PC-9 (cell line): ENCODE results near the gene CPXM2. TPM values are rescaled to one million over a fixed set of nuclear protein-coding genes. Genes with fewer than 3 reads are reported as not detected.

Source experiments
- BruUV-seq: library from RNA; stranded (reverse); fragments of 400-500 nt; replicated peaks from 2 replicates; lab custom pipeline; 2021; lab: Mats Ljungman, UMichigan
- CTCF ChIA-PET: fragments of 300-600 bp; sonication (Branson Sonifier 250); formaldehyde crosslinking; loops from one replicate; lab custom pipeline; 2022; ENCODE audit warnings: antibody characterized with exemption; lab: Charles Lee
- POLR2A ChIA-PET: fragments of 300-600 bp; sonication (Branson Sonifier 250); formaldehyde crosslinking; loops from one replicate; lab custom pipeline; 2022; ENCODE audit warnings: antibody characterized with exemption; ENCODE audit not compliant: unreplicated experiment; lab: Charles Lee
- DNase-seq, 2 experiments: peaks; one replicate each; pipeline versions ENCODE4 v3.0.0 to v3.0.0-alpha.2; 2015 to 2022; ENCODE audit warnings: mixed read lengths in 1 of 2
- H2AFZ ChIP-seq: fragments of 200-600 bp; sonication (generic); 2 replicates; pipeline ENCODE4 v1.8.1; 2017; ENCODE audit warnings: antibody characterized with exemption
- H3F3A ChIP-seq: fragments of 200-600 bp; sonication (generic); 2 replicates; pipeline ENCODE4 v1.8.1; 2017; ENCODE audit warnings: antibody characterized with exemption, mild to moderate bottlenecking, low read depth; ENCODE audit not compliant: insufficient read depth
- H3K27ac ChIP-seq: fragments of 200-600 bp; sonication (generic); 2 replicates; pipeline ENCODE4 v1.6.1; 2016; ENCODE audit warnings: mixed run types
- H3K27me3 ChIP-seq: fragments of 200-600 bp; sonication (generic); 2 replicates; pipeline ENCODE4 v1.6.1; 2016; ENCODE audit warnings: low read depth, mixed run types; ENCODE audit not compliant: insufficient read depth
- H3K36me3 ChIP-seq: fragments of 200-600 bp; sonication (generic); 2 replicates; pipeline ENCODE4 v1.6.1; 2016; ENCODE audit warnings: low read depth, mixed run types
- H3K4me1 ChIP-seq: fragments of 200-600 bp; sonication (generic); replicated peaks from 2 replicates; pipeline ENCODE4 v1.6.1; 2016; ENCODE audit warnings: mixed run types; ENCODE audit not compliant: insufficient read depth
- H3K4me2 ChIP-seq: fragments of 200-600 bp; sonication (generic); 2 replicates; pipeline ENCODE4 v1.6.1; 2017; ENCODE audit warnings: mixed run types
- H3K4me3 ChIP-seq: fragments of 200-600 bp; sonication (generic); 2 replicates; pipeline ENCODE4 v1.6.1; 2016; ENCODE audit warnings: mixed run types
- H3K79me2 ChIP-seq: fragments of 200-600 bp; sonication (generic); 2 replicates; pipeline ENCODE4 v1.6.1; 2017; ENCODE audit warnings: low read depth, mixed run types
- H3K9me2 ChIP-seq: fragments of 200-600 bp; sonication (generic); 2 replicates; pipeline ENCODE4 v1.8.1; 2017; ENCODE audit warnings: mild to moderate bottlenecking; ENCODE audit not compliant: insufficient read depth
- H3K9me3 ChIP-seq: fragments of 200-600 bp; sonication (generic); 2 replicates; pipeline ENCODE4 v1.8.1; 2016; ENCODE audit warnings: low read depth; ENCODE audit not compliant: insufficient read depth
- H4K20me1 ChIP-seq: fragments of 200-600 bp; sonication (generic); 2 replicates; pipeline ENCODE4 v1.8.1; 2017; ENCODE audit not compliant: insufficient read depth
- CTCF ChIP-seq: fragments of 200-600 bp; sonication (generic); conservative IDR thresholded peaks from 2 replicates; pipeline ENCODE4 v1.6.1; 2017; ENCODE audit warnings: mixed run types, antibody characterized with exemption, mild to moderate bottlenecking, moderate library complexity
- EZH2 ChIP-seq: fragments of 200-600 bp; sonication (generic); IDR thresholded peaks from 2 replicates; pipeline ENCODE4 v1.8.0; 2017; ENCODE audit warnings: antibody characterized with exemption, low read depth
- intact Hi-C: fragments of 100-400 bp; cut with micrococcal nuclease; formaldehyde crosslinking; loops from one replicate; pipeline ENCODE4 v1.10.0; 2022; ENCODE audit not compliant: unreplicated experiment
- total RNA-seq: library from RNA; stranded (reverse); gene quantifications from 2 replicates; pipeline ENCODE4 v1.2.3, GENCODE V29; 2021

CPXM2 gene
- total RNA-seq, 1 experiment from 2014 or later = not detected

GRCh38 chr10:123854498-123854897 lies 37.1 kb downstream of the CPXM2 start:
- Histone ChIP-seq H3F3A (no peaks in the 10 kb centered on the region), H3K9me2 (no peaks in the 10 kb centered on the region), H3K27me3 (peaks cover 57% of the 10 kb centered on the region), H3K36me3 (no peaks in the 10 kb centered on the region), H3K4me3 (no peak overlapping the region), H3K4me1 (no peaks in the 10 kb centered on the region), H4K20me1 (no peaks in the 10 kb centered on the region), H3K9me3 (no peaks in the 10 kb centered on the region), H2AFZ (no peak overlapping the region), H3K4me2 (no peak overlapping the region), H3K27ac (no peak overlapping the region), H3K79me2 (no peaks in the 10 kb centered on the region)
- BruUV-seq = no TSS peak
- ChIA-PET CTCF (no interaction called here), POLR2A (no interaction called here)
- intact Hi-C loops = no loop called here
- TF ChIP-seq CTCF = no peak
- no peak for TF ChIP-seq EZH2
- no peak for DNase-seq

GRCh38 chr10:123854003-123854402 lies 37.6 kb downstream of the CPXM2 start:
- H3K27ac ChIP-seq = no peak overlapping the region
- ChIA-PET POLR2A (no interaction called here), CTCF (no interaction called here)
- TF ChIP-seq CTCF (no peak), EZH2 (no peak)
- no peak overlapping the region for H3K4me2 ChIP-seq
- BruUV-seq = no TSS peak
- intact Hi-C loops = no loop called here
- H3K27me3 ChIP-seq = peaks cover 52% of the 10 kb centered on the region
- no peak overlapping the region for H3K4me3 ChIP-seq
- H3K36me3 ChIP-seq = no peaks in the 10 kb centered on the region
- no peaks in the 10 kb centered on the region for H3K9me3 ChIP-seq
- H3K9me2 ChIP-seq = no peaks in the 10 kb centered on the region
- H2AFZ ChIP-seq = no peak overlapping the region
- H3K4me1 ChIP-seq = no peaks in the 10 kb centered on the region
- no peaks in the 10 kb centered on the region for H3F3A ChIP-seq
- H3K79me2 ChIP-seq = no peaks in the 10 kb centered on the region
- no peaks in the 10 kb centered on the region for H4K20me1 ChIP-seq
- DNase-seq = no peak

- Histone ChIP-seq H3K4me3 (no peak overlapping the region), H3K9me2 (no peaks in the 10 kb centered on the region), H3K79me2 (no peaks in the 10 kb centered on the region), H3K27me3 (peaks cover 38% of the 10 kb centered on the region), H3K9me3 (no peaks in the 10 kb centered on the region), H2AFZ (no peak overlapping the region), H3K36me3 (no peaks in the 10 kb centered on the region), H3K27ac (no peak overlapping the region), H3K4me1 (no peaks in the 10 kb centered on the region), H3K4me2 (no peak overlapping the region), H4K20me1 (no peaks in the 10 kb centered on the region), H3F3A (no peaks in the 10 kb centered on the region)
- BruUV-seq = no TSS peak
- ChIA-PET POLR2A (no interaction called here), CTCF (no interaction called here)
- no peak for TF ChIP-seq EZH2
- intact Hi-C loops = no loop called here
- no peak for DNase-seq
Observed at GRCh38 chr10:123852411-123852951, 39.1 kb downstream of the CPXM2 start.
